GM18873 (cell line): ENCODE results near the gene USP2.

Experiments used
- ATAC-seq: cut with Tn5 transposase; IDR thresholded peaks from one replicate; pipeline ENCODE4 v1.9.1; 2021; ENCODE audit warnings: mild to moderate bottlenecking, moderate library complexity, moderate number of reproducible peaks; ENCODE audit not compliant: unreplicated experiment, low FRiP score

The USP2 gene

DNA sequence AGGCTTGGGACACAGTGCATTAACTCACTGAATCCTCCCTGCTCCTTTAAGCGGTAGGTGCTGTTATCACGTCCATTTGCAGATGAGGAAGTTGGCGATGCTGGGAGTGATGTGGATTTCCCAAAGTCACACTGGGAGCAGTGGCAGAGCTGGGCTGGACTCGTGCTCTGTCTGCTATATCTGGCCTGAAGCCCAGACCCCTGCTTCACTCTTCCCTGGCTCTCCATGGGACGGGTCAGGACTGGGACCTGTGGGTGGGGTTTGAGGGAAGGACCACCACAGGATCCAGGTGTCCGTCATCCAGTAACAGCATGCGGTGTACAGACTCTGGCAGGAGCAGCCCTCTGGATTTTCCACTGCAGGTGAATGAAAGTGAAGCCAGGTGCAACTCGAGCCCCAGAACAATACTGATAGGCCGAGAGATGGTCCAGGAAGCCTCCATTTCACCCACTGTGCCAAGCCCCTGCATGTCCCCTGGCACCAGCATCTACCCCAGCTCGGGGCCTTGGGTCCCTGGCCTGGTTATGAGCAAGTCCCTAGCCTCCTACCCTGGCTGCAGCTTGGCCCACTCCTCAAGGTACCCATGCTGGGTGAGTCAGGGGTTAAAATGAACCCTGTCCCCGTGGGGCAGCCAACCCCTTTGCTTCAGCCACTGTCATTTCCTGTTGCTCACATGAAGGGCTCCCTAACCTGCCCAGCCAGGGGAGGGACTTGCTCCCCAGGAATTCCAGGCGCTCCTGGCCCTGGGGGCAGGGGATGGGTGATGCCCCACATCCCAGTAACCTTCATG, 4.2 kb downstream of the USP2 start:
- ATAC-seq: no peak

DNA sequence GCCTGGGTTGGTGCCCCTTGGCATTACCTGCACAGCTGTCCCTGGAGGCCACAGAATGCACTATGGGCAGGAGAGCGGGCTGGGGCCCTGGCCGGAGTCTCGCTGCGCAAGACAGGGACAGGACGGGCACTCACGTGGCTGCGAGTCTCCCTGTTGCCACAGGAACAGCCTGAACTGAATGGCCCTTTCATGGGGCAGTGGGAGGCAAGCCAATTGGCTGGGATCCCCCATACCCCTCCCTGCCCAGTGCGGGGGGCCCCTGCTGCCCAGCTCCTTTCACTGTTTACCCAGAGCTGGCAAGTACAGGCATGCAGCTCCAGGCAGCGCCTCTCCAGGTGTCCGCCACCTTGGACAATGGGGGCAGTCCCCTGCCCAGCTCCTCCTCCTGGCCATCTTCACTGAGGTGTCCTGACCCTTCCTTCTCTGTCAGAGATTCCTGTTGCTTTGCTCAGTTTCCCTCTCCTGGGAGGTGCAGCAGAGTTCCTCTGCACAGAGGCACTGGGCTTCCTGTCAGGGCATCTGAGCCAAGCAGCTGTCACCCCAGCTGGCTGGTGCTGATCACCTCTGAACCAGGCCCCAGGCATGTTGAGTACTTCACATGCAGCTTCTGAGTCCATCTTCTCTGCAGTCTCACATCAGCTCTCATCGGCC, 5.2 kb downstream of the USP2 start:
- ATAC-seq: no peak

GRCh38 chr11:119375337-119376196, 5.9 kb downstream of the USP2 start:
- ATAC-seq: no peak

DNA sequence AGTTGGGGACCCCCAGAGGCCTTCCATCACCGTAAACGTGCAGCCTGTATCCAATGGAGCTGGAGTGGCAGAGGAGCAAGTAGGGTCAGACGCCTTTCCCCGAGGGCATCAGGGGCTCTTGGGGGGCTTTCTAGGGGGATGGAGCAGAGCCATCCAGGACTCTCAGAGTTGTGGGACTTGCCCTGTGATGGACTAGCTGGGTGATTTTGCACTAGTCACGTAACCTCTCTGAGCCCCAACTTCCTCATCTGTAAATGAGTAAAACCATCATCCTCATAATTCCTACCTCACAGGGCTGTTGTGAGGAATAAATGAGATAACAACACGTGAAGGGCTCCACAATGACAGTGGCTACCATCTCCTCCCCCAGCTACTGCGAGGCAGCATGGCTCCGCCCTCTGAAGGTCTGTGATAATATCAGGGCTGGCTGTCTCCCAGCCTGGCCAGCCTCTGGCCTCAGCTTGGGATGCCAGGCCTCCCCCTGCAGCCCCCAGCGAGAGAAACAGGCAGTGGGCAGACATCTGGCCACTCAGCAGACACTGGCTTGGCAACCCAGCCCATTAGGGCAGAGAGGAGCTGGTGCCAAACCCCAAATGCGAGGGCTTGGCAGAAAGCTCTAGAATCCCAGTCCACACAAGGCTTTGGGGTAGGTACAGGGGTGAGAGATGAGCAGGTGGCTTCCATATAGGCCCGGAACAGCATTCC, 6.7 kb downstream of the USP2 start:
- ATAC-seq: no peak

DNA sequence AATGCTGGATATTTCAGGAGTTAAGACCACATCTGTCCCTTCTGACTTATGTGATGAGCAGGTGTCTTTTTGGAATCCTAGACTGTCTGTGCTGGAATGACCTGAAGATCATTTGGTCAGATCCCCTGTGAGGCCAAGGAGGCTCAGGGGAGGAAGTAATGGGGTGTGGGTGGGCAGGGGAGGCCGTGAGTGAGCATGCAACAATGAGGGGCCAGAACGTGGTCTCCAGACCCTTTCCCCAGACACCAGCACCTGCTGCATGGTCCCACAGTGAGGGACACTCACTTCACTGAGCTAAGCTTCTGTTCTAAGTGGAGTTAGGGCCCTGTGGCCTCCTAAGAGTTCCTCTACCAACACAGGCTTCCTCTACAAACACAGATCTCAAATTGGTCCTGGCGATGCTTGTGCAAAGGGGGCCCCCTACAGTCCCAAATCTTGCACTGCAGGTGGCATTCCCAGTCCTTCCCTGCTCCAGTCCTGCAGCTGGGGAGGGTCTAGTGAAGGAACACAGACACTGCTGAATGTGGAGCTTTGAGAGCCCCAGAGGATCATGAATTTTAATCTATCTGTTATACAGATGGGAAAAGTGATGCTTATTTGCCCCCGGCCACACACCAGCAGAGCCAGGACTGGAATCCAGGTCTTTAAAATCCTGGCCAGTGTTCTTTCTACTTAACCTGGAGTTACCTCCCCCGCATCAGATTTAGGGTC, 7.4 kb downstream of the USP2 start:
- ATAC-seq: no peak

- ATAC-seq: no peak
These were observed 8.2 kb downstream of the USP2 start for GRCh38 chr11:119373059-119373920.

- ATAC-seq: no peak
These were observed 9.0 kb downstream of the USP2 start for GRCh38 chr11:119372260-119373058.

DNA sequence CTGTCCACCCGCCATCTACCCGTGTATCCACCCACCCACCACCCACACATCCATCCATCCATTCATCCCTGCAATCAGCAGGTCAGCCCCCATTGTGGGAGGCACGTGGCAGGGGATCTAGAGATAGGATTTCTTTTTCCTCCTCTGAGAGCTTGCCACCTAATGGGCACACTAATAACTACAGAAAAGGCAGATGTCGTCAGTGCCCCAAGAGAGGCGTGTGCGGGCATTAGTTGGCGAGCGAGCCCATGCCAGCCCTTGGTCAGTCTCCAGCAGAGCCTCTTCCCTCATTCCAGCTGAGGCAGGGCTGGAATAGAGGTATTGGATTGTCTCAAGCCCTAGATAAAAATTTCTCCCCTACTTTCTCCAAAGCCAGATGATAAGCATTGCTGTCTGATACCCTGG, 9.7 kb downstream of the USP2 start:
- no peak for ATAC-seq

GRCh38 chr11:119371067-119371601, 10.4 kb downstream of the USP2 start:
- ATAC-seq: no peak

- ATAC-seq: no peak
These were observed 10.9 kb downstream of the USP2 start for GRCh38 chr11:119370486-119371046.

DNA sequence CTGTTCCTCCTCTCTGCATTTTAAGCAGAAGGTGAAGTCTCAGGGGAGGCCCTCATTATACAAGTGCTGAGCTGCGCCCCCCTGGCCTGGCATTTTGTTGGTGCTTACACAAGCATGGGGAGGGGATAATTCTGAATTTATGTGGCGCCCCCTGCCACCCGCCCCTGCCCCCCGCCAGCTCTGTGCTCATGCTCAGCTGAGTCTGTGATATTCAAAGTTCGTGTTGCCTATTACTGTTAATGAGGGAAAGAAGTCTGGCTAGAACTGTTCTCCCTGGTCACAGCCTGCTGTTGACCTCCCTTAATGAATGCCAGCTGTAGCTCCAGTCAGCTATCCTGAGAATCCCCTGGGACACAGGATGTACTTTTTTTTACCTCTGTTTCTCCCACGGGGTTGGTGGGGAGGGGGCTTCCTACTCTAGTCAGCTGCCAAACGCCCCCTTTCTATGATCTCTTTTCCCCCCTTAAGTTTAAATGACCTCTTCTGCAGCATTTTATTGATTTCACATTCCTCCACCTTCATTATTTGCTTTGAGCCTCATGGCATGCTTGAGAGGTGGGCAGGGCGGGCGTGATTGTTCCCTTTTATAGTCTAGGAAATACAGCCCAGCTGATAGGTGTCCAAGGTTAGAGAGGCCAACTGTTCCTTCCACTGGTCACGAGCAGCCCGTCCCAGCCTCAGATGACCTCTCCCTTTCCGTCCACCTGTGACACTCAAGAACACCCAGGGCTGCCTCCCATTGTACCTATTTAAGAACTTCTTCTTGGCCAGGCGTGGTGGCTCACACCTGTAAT, 12.2 kb downstream of the USP2 start:
- ATAC-seq: no peak

DNA sequence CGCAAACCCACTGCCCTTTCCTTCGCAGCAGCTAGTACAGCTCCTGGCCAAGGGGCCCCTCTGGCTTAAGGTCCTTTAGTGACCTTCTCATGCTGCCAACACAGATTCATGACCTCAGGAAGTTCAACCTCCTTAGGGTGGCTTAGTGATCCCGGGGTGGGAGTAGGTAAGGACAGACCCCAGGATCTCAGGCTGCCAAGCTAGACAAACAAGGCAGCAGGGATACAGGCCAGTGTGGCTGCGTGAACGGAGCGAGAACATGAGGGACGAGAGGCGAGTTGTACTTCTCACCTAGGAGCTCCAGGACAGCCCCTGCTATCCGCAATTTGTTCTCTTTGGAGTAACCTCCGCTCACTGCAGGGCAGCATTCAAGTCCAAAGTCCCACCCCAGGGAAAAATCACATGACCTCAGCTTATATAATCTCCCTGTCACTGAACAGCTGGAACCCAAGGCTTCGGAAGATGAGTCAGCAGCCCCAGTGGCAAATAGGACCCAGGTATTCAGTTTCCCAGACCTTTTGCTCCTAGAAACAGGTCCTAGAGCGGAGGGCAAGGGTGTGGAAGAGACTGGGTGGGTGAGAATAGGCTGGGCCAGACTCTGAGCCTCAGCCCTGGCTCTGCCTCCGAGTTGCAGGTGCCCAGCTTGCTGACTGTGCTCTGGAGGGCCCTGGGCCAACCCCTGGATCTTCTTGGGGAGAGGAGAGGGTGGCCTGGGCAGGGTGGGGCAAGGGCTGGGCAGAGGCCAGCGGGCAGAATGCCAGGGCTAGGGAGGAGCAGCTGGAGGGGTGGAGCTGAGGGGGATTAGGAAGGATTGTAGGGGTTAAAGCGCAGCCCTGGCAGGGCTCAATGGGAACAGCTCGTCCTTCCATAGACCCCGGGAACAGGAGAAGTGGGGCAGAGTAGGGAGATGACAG, 13.1 kb downstream of the USP2 start:
- ATAC-seq: no peak

DNA sequence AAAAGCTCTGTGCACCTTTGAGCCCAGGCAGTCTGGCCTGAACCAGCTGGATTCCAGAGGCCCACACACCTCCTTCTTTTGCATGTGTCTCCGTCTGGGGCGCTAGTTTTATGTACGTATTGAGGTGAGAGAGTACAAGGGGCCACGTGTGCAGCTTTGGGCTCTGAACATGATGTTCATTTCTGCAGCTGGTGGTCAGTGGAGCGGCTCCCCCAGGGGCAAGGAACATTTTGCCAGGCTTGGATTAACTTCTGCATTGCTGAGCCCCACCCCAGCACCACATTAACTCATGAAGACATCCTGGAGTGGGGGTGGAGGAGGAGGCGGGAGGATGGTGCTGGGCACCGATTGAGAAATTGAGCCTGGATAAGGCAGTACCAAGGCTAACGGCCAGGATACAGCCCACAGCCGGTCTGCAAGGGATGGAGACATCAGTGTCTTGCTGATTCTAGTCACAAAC, 13.8 kb downstream of the USP2 start:
- ATAC-seq: no peak

GRCh38 chr11:119366690-119367620, 14.5 kb downstream of the USP2 start:
- ATAC-seq: no peak
